ENCODE results near the gene PLTP. TPM values are rescaled to one million over a fixed set of nuclear protein-coding genes. Genes with fewer than 3 reads are reported as not detected.

Gene PLTP
- total RNA-seq: 1 to 10 TPM in 2 of 3 donors, under 1 TPM in 1; 0.63 to 3.5 (median 3.2) TPM
- total RNA-seq (2013): 2.1 TPM

- Histone ChIP-seq H3K4me1 (ENCODE audit: control insufficient read depth, insufficient read depth, low read length) (peaks cover 23% of the 10 kb centered on the region), H3K4me3 (ENCODE audit: low read length) (peak within 1 kb of the TSS; percentile 41), H3K27ac (ENCODE audit: low read length) (no peak within 1 kb of the TSS), H3K27me3 (ENCODE audit: control insufficient read depth, insufficient read depth, low read length) (peaks cover 10% of the 10 kb centered on the region), H3K36me3 (ENCODE audit: control insufficient read depth, insufficient read depth, low read length) (no peaks in the 10 kb centered on the region), H3K9me3 (ENCODE audit: control insufficient read depth, insufficient read depth, low read length) (no peaks in the 10 kb centered on the region)
- no peak for ATAC-seq
- Mint-ChIP-seq H3K4me3 (peak within 1 kb of the TSS; percentile 75), H3K9me3 (no peaks in the 10 kb centered on the region), H3K27ac (peak within 1 kb of the TSS; percentile 73 to 88), H3K36me3 (no peaks in the 10 kb centered on the region), H3K27me3 (ENCODE audit: low read depth in 2 of 2) (peaks cover 5 to 10% of the 10 kb centered on the region in 2 donors), H3K4me1 (peaks cover 9 to 16% of the 10 kb centered on the region in 2 donors)
- intact Hi-C loops (cut with micrococcal nuclease): loop anchor here (1.0 to 2.0 kb wide), 2 partner anchors 21 to 60 kb away; partner anchors contain the start of genes CTSA and NEURL2
- WGBS (ENCODE audit: insufficient coverage): 2% methylated on average over 57 of the region's 58 CpGs
- no peak for TF ChIP-seq CTCF (IDR thresholded peaks at IDR 0.05)
- peak; percentile 38 to 65 for DNase-seq
Observed at GRCh38 chr20:45911486-45912343, at the start of gene PLTP. TSS of gene PLTP (minus strand) at chr20:45912155. CDS start at chr20:45911452, 703 bp downstream.

GRCh38 chr20:45959956-45960630, 48.1 kb upstream of the PLTP start:
- TF ChIP-seq CTCF (IDR thresholded peaks at IDR 0.05): no peak
- 95% methylated on average over 14 of the region's 14 CpGs for WGBS (ENCODE audit: insufficient coverage)
- H3K4me1 Mint-ChIP-seq: peaks cover 0 to 6% of the 10 kb centered on the region in 2 donors
- Histone ChIP-seq H3K27ac (ENCODE audit: low read length) (no peak overlapping the region), H3K9me3 (ENCODE audit: control insufficient read depth, insufficient read depth, low read length) (no peaks in the 10 kb centered on the region), H3K4me1 (ENCODE audit: control insufficient read depth, insufficient read depth, low read length) (peaks cover 14% of the 10 kb centered on the region), H3K4me3 (ENCODE audit: low read length) (no peak overlapping the region), H3K36me3 (ENCODE audit: control insufficient read depth, insufficient read depth, low read length) (peaks cover 78% of the 10 kb centered on the region), H3K27me3 (ENCODE audit: control insufficient read depth, insufficient read depth, low read length) (no peaks in the 10 kb centered on the region)
- DNase-seq (no peak), ATAC-seq (no peak)
- intact Hi-C loops (cut with micrococcal nuclease): no loop called here
- H3K27ac Mint-ChIP-seq: no peak overlapping the region
- H3K4me3 Mint-ChIP-seq: no peak overlapping the region
- peaks cover 6% of the 10 kb centered on the region for H3K36me3 Mint-ChIP-seq
- no peaks in the 10 kb centered on the region for H3K27me3 Mint-ChIP-seq (ENCODE audit: low read depth in 2 of 2)
- H3K9me3 Mint-ChIP-seq: no peaks in the 10 kb centered on the region

- H3K9me3 ChIP-seq (ENCODE audit: control insufficient read depth, insufficient read depth, low read length): no peaks in the 10 kb centered on the region
- peaks cover 73% of the 10 kb centered on the region for H3K36me3 ChIP-seq (ENCODE audit: control insufficient read depth, insufficient read depth, low read length)
- Mint-ChIP-seq H3K4me1 (peaks cover 0 to 6% of the 10 kb centered on the region in 2 donors), H3K27me3 (ENCODE audit: low read depth in 2 of 2) (no peaks in the 10 kb centered on the region), H3K27ac (no peak overlapping the region), H3K36me3 (peaks cover 6% of the 10 kb centered on the region), H3K4me3 (no peak overlapping the region), H3K9me3 (no peaks in the 10 kb centered on the region)
- H3K4me3 ChIP-seq (ENCODE audit: low read length): no peak overlapping the region
- DNase-seq: peak in 1 of 2 donors; percentile 2
- no peak overlapping the region for H3K27ac ChIP-seq (ENCODE audit: low read length)
- TF ChIP-seq CTCF (IDR thresholded peaks at IDR 0.05): no peak
- ATAC-seq: no peak
- peaks cover 13% of the 10 kb centered on the region for H3K4me1 ChIP-seq (ENCODE audit: control insufficient read depth, insufficient read depth, low read length)
- intact Hi-C loops (cut with micrococcal nuclease): no loop called here
- H3K27me3 ChIP-seq (ENCODE audit: control insufficient read depth, insufficient read depth, low read length): no peaks in the 10 kb centered on the region
- WGBS (ENCODE audit: insufficient coverage): 92% methylated on average over 16 of the region's 16 CpGs
Observed at GRCh38 chr20:45959126-45959525, 47.2 kb upstream of the PLTP start.

Data from natural killer cell (primary cell).